ENCODE data around the gene CEP41.

CEP41 gene

GRCh38 chr7:130366564-130366963 lies 74.3 kb downstream of the CEP41 start:
- DNase-seq = no peak

- peak; percentile 94 for DNase-seq
These were observed 75.0 kb downstream of the CEP41 start for GRCh38 chr7:130365511-130366441.

- DNase-seq = no peak
These were observed 75.7 kb downstream of the CEP41 start for GRCh38 chr7:130365088-130365487.

DNA sequence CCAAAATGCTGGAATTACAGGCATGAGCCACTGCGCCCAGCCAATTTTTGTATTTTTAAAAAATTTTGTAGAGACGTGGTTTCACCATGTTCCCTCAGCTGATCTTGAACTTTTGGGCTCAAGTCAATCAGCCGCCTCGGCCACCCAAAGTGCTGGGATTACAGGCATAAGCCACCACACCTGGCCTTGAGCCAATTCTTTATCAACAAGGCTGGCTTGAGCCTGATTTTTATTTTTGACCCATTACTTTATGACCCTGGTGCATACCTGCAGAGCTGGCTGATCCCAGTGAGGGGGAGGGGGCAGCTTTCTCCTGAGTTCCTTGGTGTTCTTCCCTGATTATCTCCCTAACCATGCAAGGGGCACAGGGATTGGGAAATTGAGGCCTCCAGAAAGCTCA lies 76.4 kb downstream of the CEP41 start:
- no peak for DNase-seq

DNA sequence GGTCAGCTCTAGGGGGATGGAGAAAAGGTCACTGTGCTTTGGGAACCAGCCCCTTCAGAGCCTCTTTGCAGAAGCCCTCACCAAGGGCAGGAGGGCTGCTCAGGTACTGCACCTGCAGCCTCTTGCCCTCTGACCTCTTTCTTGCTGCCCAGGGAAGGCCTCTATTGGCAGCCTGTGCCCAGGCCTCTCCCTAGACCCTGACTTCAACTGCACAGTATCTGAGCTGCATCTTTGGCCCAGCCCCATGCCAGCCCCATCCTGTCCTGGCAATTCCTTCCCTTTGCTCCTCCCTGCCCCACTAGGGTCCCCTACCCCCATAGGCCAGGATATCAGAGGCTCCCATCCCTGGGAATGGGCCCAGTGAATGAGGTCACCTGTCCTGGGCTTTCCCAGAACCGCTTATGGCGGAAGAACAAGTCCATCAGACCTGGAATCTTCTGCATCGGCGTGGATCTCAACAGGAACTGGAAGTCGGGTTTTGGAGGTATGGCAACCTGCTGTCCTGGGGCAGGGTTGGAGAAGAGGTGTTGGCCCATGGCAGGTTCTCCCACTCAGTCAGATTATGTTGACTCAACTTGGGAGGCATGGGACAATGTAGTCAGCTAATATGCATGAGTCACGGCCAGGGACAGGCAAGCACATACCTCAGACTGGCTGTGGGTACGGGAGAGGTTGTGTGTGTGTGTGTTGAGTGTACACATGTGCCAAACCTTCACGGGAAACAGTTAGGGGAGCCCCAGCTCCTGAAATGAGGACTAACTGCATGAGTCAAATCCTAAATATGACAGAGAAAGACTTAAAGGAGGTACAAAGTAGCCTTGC lies 77.6 kb downstream of the CEP41 start:
- no peak for DNase-seq

DNA sequence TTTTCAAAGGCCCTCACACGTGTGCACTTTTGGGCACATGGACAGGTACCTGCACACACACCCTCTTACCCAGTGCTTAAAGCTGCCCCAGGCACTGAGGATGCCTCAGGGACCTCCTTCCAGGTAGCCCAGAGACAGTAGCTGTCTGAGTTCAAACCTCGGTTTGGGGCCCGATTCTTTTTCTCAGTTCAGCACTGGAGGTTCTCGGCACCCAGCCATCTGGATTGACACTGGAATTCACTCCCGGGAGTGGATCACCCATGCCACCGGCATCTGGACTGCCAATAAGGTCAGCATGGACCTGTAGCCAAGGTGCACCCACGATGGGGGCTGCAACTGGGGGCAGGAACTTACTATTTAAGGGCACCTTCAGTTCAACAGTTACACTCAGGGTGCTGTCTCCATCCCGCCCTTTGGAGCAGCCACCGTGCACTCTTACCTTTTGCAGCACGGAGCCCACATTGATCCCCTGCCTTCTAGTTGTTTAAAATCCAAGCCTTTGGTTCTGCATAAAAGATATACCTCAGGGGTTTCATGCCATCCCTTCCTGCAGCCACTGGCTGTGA lies 78.5 kb downstream of the CEP41 start:
- no peak for DNase-seq

- no peak for DNase-seq
These were observed 79.1 kb downstream of the CEP41 start for GRCh38 chr7:130361681-130362080.

GRCh38 chr7:130360518-130360917 lies 80.3 kb downstream of the CEP41 start:
- DNase-seq = no peak

GRCh38 chr7:130359276-130359857 lies 81.4 kb downstream of the CEP41 start:
- no peak for DNase-seq

DNA sequence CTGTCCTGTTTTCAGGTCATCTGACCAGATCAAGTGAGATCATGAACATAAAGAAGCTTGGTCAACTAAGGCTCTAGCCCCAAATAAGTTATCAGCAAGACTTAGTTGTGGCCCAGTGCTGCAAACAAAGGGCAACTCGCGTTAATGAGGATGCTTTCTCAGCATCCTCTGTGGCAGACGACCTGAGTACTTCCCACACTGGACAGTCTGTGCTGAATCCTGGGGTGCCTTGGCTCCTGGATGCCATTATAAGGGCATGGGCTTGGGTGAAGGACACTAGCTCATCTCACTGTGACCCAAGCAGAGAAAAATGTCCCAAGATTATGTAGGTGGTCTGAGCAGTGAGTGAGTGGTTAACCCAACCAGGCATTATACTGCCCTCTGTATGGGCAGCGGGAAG lies 82.3 kb downstream of the CEP41 start:
- no peak for DNase-seq

DNA sequence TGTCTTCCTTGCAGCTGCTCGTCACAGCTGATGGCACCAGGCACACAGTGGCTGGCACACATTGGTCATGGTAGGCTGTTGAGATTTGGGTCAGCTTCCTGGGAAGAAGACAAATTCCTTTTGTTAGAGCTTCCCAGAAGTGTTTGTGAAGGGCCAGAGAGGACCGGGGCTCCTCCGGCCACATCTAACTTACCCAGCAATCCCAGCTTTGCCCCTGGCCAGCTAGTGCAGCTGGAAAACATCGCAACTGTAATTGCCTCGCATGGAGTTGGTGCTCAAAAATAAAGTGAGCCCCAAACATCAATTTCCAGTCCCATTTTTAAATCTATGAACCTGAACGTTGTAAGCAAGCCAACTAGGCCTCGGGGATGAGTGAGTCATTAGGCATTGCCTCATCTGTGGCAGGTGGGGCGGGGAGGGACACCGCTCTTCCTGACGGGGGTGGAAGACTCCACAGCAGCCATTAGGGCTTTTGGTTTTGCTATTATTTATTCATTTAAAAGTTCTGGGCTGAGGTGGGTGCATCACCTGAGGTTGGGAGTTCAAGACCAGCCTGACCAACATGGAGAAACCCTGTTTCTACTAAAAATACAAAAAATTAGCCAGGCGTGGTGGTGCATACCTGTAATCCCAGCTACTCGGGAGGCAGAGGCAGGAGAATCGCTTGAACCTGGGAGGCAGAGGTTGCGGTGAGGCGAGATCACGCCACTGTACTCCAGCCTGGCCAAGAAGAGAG lies 83.8 kb downstream of the CEP41 start:
- no peak for DNase-seq

GRCh38 chr7:130356121-130356875 lies 84.5 kb downstream of the CEP41 start:
- DNase-seq = no peak

DNA sequence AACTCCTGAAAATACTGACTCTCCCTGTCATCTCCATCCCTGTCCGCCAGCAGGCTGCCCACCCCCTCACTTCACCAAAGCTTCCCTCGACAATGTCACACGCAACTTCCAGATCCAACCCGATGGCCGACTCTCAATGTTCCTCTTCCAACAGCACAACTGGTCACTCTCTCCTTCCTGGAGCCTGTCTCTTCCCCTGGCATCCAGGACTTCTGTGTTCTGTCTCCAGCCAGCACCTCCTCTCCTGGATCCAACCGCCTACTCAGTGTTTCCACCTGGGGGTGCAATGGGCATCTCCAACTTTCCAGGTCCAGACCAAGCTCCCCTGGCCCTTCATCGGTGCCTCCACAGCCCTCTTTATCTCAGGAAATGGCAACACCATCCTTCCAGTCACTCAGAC lies 87.6 kb downstream of the CEP41 start:
- no peak for DNase-seq

- peak; percentile 64 for DNase-seq
These were observed 88.4 kb downstream of the CEP41 start for GRCh38 chr7:130352194-130353074.

DNA sequence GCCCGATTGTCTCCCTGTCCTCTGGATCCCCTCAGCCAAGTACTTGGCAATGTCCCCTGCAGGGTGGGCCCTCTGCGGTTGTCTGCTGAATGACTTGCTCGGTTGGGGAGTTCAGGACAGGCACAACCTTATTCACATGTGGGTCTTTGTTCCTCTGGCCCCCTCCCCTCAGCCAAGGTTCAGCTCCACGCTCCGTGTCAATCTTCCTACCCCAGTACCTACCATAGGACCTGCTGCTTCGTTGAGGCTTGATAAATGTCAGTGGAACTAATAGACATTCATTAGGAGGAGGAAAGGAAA lies 89.1 kb downstream of the CEP41 start:
- no peak for DNase-seq

DNA sequence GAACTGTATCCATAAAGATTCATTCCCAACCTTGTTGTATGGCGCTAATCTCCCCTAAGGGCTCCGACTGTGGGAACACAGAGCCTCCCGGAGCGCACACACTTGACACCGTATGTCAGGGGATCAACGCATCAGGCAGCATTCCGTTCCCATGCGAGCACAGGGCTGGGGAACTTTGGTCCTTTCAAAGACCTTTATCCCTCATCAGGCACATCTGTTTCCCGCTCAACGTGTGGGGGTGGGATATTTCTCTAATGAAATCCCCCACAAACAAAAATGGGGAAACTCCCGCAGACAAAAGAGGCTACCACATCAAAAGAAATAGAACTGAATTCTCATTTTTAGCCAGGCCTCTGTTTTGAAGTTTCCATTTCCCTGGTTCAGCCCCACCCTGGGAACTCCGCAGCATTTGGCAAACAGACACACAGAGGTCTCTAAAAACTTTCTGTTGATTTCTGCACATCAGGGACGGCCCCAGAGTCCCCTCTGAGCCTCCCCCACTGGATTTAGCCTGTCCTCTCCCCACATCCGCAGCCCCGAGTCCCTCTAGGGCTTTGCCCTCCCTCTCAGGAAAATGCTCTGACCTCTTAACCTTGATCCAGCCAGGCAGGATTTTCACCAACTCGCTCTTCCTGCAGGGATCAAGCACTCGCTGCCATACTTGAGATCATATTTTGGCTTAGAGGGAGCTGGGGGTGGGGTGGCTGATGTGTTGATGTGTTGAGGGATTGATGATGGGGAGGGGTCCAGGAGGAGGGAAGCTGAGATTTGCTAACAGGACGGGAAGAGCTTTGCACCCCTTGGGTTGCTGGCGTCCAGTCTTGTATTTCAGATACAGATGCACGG lies 89.6 kb downstream of the CEP41 start:
- DNase-seq = no peak

- no peak for DNase-seq
These were observed 90.7 kb downstream of the CEP41 start for GRCh38 chr7:130349911-130350782.

DNA sequence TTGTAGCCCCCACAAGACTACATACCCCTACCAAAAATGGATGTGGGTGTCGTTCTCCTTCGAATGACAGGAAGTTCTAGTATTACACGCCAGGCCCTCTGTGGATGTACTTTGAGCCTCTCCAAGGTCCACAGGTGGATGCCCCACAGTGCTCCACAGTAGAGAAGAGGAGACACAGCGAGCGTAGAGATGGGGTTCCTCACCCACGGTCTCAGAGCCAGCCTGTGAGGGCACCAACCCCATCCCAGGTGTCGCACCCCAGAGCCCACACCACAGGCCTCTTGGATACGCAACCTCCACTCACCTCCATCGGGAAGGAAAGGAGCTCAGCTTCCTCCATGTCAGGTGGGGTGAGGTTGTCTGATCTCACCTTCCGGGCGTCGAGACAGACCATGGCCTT lies 93.9 kb downstream of the CEP41 start:
- no peak for DNase-seq

Measured in NCI-H2107 (cell line).